Measurements from ENCODE around the gene PXDN. TPM values are rescaled to one million over a fixed set of nuclear protein-coding genes. Genes with fewer than 3 reads are reported as not detected.

PXDN gene
- total and polyA plus RNA-seq, 7 donors = 4.1 to 15.4 (median 9.4) TPM

GRCh38 chr2:1692342-1692741, 52.0 kb downstream of the PXDN start:
- intact Hi-C loops (cut with DNase I) = no loop called here
- no peak for TF ChIP-seq CTCF (IDR thresholded peaks at IDR 0.05)
- Histone ChIP-seq H3K4me3 (no peak overlapping the region), H3K27ac (no peak overlapping the region), H3K27me3 (ENCODE audit: insufficient read depth in 3 of 3, low read length in 2 of 3) (peaks cover 0 to 5% (median 3%) of the 10 kb centered on the region in 3 donors), H3K4me1 (no peaks in the 10 kb centered on the region), H3K9me3 (no peaks in the 10 kb centered on the region), H3K36me3 (ENCODE audit: insufficient read depth in 1 of 2, low read depth in 1 of 2) (no peaks in the 10 kb centered on the region)
- no peak for DNase-seq
- ATAC-seq = no peak
- WGBS, 3 donors = 73 to 81% (median 80%) methylated on average over 11 of the region's 11 CpGs

GRCh38 chr2:1691366-1691765, 52.9 kb downstream of the PXDN start:
- intact Hi-C loops (cut with DNase I) = no loop called here
- H3K36me3 ChIP-seq (ENCODE audit: insufficient read depth in 1 of 2, low read depth in 1 of 2) = no peaks in the 10 kb centered on the region
- 37 to 43% (median 39%) methylated on average over 9 of the region's 9 CpGs for WGBS, 3 donors
- TF ChIP-seq CTCF (IDR thresholded peaks at IDR 0.05) = no peak
- H3K27me3 ChIP-seq (ENCODE audit: insufficient read depth in 3 of 3, low read length in 2 of 3) = peaks cover 0 to 5% (median 3%) of the 10 kb centered on the region in 3 donors
- H3K27ac ChIP-seq = no peak overlapping the region
- DNase-seq (no peak), ATAC-seq (no peak)
- no peaks in the 10 kb centered on the region for H3K9me3 ChIP-seq
- H3K4me1 ChIP-seq = peaks cover 1% of the 10 kb centered on the region
- H3K4me3 ChIP-seq = no peak overlapping the region

DNA sequence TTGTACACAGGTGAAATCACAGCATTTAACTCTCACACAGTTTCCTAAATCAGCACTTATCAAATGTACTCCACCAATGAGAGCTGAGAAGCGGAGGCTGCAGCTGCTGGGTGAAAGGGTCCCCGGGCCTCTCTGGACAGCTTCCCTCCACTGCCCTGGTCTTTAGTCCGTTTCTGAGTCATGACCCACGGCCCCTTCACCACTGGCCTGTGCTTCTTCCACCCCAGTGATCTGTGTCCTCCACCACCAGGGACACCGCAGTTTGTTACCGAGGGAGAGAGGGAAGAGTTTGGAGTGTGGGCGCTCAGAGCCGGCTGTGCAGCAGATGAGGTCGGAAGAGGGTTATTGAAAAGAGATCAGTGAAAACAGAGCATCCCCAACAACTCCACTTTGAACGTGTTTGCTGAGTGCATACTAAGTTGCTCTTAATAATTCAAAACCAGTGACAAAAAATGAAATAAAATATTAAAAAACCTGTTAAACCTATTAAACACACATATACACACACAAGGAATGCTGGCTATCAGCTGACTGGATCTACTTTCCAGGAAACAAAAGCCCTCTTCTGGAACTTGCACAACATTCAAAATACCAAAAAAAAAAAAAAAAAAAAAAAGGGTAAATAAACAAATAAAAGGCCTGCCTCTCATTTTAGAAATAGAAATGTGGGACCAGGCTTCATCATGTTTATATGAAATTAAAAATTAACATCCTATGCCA, 54.1 kb downstream of the PXDN start:
- no peaks in the 10 kb centered on the region for H3K9me3 ChIP-seq
- intact Hi-C loops (cut with DNase I) = no loop called here
- no peaks in the 10 kb centered on the region for H3K36me3 ChIP-seq (ENCODE audit: insufficient read depth in 1 of 2, low read depth in 1 of 2)
- ATAC-seq (no peak), DNase-seq (no peak)
- H3K27me3 ChIP-seq (ENCODE audit: insufficient read depth in 3 of 3, low read length in 2 of 3) = peaks cover 0 to 9% (median 3%) of the 10 kb centered on the region in 3 donors
- no peak for TF ChIP-seq CTCF (IDR thresholded peaks at IDR 0.05)
- 39 to 57% (median 50%) methylated on average over 10 of the region's 10 CpGs for WGBS, 3 donors
- H3K4me1 ChIP-seq = peaks cover 3% of the 10 kb centered on the region
- no peak overlapping the region for H3K27ac ChIP-seq
- H3K4me3 ChIP-seq = no peak overlapping the region

- Histone ChIP-seq H3K27ac (no peak overlapping the region), H3K4me3 (no peak overlapping the region), H3K27me3 (ENCODE audit: insufficient read depth in 3 of 3, low read length in 2 of 3) (peaks cover 0 to 9% (median 3%) of the 10 kb centered on the region in 3 donors), H3K9me3 (no peaks in the 10 kb centered on the region), H3K36me3 (ENCODE audit: insufficient read depth in 1 of 2, low read depth in 1 of 2) (no peaks in the 10 kb centered on the region), H3K4me1 (peaks cover 3% of the 10 kb centered on the region)
- no peak for TF ChIP-seq CTCF (IDR thresholded peaks at IDR 0.05)
- no peak for ATAC-seq
- no peak for DNase-seq
- intact Hi-C loops (cut with DNase I) = no loop called here
- WGBS, 3 donors = 84 to 91% (median 86%) methylated on average over 10 of the region's 10 CpGs
These were observed 55.5 kb downstream of the PXDN start for GRCh38 chr2:1688859-1689258.

GRCh38 chr2:1688161-1688560, 56.2 kb downstream of the PXDN start:
- TF ChIP-seq CTCF (IDR thresholded peaks at IDR 0.05) = no peak
- Histone ChIP-seq H3K4me1 (peaks cover 3% of the 10 kb centered on the region), H3K9me3 (no peaks in the 10 kb centered on the region), H3K36me3 (ENCODE audit: insufficient read depth in 1 of 2, low read depth in 1 of 2) (no peaks in the 10 kb centered on the region), H3K27me3 (ENCODE audit: insufficient read depth in 3 of 3, low read length in 2 of 3) (peaks cover 0 to 9% (median 3%) of the 10 kb centered on the region in 3 donors), H3K4me3 (no peak overlapping the region), H3K27ac (no peak overlapping the region)
- no peak for DNase-seq
- WGBS, 3 donors = 73 to 95% (median 76%) methylated on average over 11 of the region's 11 CpGs
- intact Hi-C loops (cut with DNase I) = no loop called here
- no peak for ATAC-seq
